Vagina (tissue), 2 donors: ENCODE data around the gene RBBP8NL.

Experiments used
- CTCF ChIP-seq, 3 experiments: fragments of 450-650 bp in 2 of 3; fragments of 200-600 bp in 1 of 3; sonication (generic) in 1 of 3; IDR thresholded peaks; one replicate each; pipeline ENCODE4 v1.5.1; 2017 to 2019; ENCODE audit warnings: antibody characterized with exemption in 3 of 3, mild to moderate bottlenecking in 2 of 3, moderate library complexity in 2 of 3
- POLR2A ChIP-seq, 2 donors: fragments of 450-650 bp; IDR thresholded peaks; one replicate each; pipeline ENCODE4 v1.6.1; 2017; ENCODE audit warnings: antibody characterized with exemption in 2 of 2, mild to moderate bottlenecking in 2 of 2, moderate library complexity in 2 of 2
- POLR2AphosphoS5 ChIP-seq, 2 donors: sonication (generic); formaldehyde crosslinking; IDR thresholded peaks; one replicate each; pipeline ENCODE4 v1.9.0; 2017; ENCODE audit warnings: antibody characterized with exemption in 2 of 2, mild to moderate bottlenecking in 2 of 2, low read depth in 1 of 2; ENCODE audit not compliant: insufficient read depth in 1 of 2

- TF ChIP-seq CTCF (IDR thresholded peaks at IDR 0.05): no peak
- TF ChIP-seq POLR2AphosphoS5 (IDR thresholded peaks at IDR 0.05; ENCODE audit: insufficient read depth in 1 of 2, low read depth in 1 of 2): no peak
- no peak for TF ChIP-seq POLR2A (IDR thresholded peaks at IDR 0.05)
Observed at GRCh38 chr20:62377064-62377461, 50.3 kb downstream of the RBBP8NL start.
